ENCODE measurements around the gene TMEM17.

DNA sequence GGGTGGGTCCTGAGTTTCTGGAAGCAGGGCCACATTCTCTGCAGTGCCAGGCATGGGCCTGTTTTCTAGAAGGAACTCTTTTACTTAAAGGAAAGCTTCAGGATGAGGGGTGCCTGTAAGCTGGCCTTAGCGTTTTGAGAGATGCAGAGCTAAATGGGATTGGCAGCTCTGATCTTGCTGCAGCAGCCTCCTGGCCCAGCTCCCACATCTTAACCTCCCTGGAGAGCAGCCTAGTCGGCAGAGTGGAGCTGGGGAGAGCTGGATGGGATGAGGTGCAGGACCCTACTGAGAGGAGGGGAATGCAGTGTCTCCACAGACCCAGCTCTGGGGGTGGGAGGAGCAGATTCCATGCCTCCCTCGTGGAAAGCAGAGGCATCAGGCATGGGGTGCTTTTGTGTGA lies 52.0 kb downstream of the TMEM17 start:
- TF ChIP-seq E2F3 (CRISPR knock-in tag; IDR thresholded peaks at IDR 0.05): no peak
- TF ChIP-seq CTBP1 (IDR thresholded peaks at IDR 0.05; ENCODE audit: borderline replicate concordance): no peak
- TF ChIP-seq FIP1L1 (IDR thresholded peaks at IDR 0.05; ENCODE audit: low read depth, low read length, poor library complexity, severe bottlenecking): no peak
- TF ChIP-seq CAMTA2 (CRISPR knock-in tag; conservative IDR thresholded peaks at IDR 0.05): no peak
- no peak for TF ChIP-seq CHCHD3 (CRISPR knock-in tag; IDR thresholded peaks at IDR 0.05)
- no peak for TF ChIP-seq POLR2A (conservative IDR thresholded peaks at IDR 0.05)
- TF ChIP-seq ETV5 (CRISPR knock-in tag; IDR thresholded peaks at IDR 0.05; ENCODE audit: low read depth): no peak
- TF ChIP-seq ZNF561 (CRISPR knock-in tag; conservative IDR thresholded peaks at IDR 0.05): no peak
- no peak for TF ChIP-seq CTCF (IDR thresholded peaks at IDR 0.05 in 2 of 3, conservative IDR thresholded peaks at IDR 0.05 in 1 of 3; ENCODE audit: insufficient read depth in 2 of 3, low read depth in 1 of 3, low read length in 3 of 3)
- no peak for TF ChIP-seq ZBTB33 (CRISPR knock-in tag; IDR thresholded peaks at IDR 0.05)
- no peak for TF ChIP-seq TCF7L2 (IDR thresholded peaks at IDR 0.05; ENCODE audit: low read depth, low read length)
- TF ChIP-seq CSDE1 (IDR thresholded peaks at IDR 0.05): no peak
